Suppressor macrophage treated with lipopolysaccharide for 1 hour (primary cell): ENCODE data around the gene FRMD1.

ENCODE experiments used
- DNase-seq, 3 donors: peaks; one replicate each; pipeline ENCODE4 v3.0.0-alpha.2; 2020 to 2022

Gene FRMD1

DNA sequence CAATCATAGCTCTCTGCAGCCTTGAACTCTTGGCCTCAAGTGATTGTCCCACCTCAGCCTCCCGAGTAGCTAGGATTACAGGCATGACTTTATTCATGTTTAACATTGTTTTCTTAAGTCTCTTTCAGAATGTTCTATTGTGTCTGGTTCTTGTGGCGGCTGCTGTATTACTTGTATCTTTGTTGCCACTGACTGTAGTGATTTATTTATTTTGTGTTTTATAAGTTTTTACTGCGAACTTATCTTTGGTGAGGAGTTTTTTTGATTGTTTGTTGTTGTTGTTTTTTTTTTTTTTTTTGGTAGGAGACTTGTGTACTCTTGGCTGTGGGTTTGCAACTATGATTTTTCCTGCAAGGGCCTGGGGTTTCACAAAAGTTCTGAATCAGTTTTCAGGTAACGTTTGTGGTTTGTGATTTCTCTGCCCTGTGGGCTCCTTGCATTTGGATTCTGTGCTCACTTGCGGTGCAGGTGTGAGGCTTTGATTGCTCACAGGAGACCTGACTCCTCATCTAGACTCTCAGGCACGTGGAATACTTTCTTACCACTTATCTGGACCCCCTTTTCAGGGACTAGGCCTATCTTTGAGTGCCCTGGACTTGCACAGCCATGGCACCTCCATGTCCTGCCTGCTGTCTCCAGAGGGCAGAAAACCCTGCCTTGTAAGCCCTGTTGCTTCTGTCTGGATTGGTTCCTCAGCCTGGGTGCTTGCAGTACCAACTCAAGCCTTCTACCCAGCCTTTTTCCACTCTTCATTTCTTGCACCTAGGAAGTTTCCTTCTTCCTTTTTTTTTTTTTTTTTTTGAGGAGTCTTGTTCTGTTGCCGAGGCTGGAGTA lies 56.3 kb downstream of the FRMD1 start:
- DNase-seq: no peak

DNA sequence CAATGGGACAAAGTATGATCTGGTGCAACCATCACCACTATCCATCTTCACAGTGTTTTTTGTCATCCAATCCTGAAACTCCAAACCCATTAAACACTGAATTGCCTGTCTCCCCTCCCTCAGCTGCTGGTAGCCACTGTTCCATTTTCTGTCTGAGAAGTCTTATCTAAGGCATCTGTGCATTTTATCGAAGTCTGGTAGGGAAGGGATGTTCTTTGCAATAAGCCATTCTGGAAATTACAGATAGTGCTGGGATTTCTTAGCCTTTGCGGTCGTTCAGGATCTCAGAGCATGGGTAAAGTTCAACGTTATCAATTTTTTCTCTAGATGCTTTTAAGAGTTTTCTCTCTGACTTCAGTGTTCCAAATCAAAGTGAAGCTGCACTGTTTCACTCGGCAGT lies 57.4 kb downstream of the FRMD1 start:
- DNase-seq: no peak

DNA sequence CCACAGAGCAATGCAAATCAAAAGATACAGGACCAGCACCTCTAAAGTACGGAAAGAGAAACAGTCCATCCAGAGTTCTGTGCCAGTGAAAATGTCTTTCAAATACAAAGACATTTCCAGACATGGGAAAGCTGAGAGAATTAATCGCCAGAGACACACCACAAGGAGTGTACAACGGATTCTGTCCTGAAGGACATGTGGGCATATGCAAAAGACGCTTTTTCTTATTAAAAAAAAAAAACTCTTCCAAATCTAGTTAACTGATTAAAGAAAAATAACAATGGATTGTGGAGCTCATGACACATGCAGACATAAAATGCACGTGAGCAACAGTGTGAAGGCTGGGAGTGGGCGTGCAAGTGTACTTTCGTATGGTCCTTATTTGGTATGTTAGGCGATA lies 58.8 kb downstream of the FRMD1 start:
- DNase-seq: no peak

DNA sequence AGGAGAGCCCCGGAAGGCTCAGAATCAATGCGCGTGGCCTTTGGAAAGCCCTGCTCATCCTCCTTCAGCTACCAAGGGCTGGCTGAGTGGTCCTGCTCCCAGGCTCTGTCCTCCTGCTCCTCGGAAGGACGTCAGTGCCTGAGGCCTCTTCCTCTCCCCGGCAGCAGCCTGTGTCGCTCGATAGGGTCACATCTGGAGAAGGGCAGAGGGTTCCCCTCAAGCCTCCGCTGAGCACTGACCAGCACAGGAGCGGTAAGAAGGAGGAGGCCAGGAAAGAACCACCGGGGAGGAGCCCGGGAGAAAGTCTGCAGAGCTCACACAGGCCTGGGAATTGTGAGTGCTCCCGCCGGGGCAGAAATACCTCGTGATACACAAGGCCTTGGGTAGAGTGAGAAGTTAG lies 60.3 kb downstream of the FRMD1 start:
- DNase-seq: no peak

DNA sequence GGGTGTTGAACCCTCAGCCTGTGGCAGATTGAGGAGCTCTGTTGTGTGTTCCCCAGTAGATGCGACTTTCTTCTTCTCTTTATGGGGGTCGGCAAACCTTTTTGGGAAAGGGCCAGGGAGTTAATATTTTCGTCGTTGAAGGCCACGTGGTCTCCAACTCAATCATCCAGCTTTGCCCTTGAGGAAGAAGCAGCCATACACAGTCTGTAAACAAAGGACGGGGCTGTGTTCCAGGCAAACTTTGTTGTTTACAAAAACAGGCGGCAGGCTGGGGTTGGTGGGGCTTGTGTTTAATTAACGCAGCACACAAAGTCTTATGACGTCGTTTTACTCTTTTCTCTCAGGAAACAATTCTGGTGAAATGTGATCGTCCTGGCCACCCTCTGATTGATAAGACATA lies 61.4 kb downstream of the FRMD1 start:
- DNase-seq: no peak

DNA sequence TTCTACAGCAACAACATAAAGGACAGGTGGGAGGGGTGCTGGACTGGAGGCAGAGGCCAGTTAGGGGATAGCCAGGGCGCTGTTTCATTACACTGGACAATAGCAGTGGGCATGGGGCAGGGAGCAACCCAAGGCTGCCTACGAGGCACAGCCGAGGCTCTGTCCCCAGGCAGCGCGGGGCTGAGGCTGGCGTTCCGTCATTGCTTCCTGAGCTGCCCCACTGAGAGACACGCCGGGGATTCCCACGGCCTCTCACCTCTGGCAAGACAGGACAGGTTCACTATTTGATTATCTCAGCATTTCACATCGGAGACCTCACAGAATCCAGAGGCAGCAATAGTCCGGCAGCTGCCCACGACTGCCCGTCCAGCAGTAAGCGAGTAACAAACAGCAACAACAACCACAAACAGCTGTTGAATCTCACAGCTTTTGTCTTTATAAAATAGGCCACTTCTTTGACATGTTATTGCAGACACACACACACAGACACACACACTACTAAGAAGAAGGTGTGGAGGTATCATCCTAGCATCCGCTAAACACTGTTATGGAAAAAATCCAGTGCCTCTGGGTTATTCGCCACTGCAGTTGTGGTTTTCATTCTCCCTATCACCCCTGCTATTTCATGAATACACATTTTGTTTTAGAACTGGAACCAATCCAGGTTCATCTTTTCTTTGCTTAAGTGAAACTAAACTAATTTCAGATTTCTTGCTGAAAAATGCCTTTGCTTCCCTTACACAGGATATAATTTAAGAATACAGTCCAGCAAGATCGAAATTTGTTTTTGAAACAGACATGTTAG lies 62.1 kb downstream of the FRMD1 start:
- DNase-seq: no peak

DNA sequence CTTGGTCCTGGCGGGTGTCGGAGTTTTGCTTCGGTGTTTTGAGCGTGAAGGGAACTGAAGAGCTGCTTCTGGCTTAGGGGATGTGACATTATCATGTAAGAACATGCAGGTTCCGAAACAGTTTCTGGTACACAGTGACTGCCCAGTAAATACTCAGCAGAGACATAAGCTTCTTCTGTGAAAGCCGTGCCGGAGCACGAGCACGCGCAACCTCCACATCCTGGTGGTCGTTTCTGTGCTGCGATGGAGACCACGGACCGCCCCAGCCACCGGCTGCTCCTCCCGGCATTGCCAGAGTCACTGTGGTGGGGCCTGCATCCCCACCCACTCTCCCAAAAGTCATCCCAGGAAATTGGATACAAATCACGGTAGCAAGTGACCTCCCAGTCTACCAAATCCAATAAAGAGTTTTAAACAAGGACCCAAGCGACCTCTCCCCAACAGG lies 62.8 kb downstream of the FRMD1 start:
- DNase-seq: no peak

DNA sequence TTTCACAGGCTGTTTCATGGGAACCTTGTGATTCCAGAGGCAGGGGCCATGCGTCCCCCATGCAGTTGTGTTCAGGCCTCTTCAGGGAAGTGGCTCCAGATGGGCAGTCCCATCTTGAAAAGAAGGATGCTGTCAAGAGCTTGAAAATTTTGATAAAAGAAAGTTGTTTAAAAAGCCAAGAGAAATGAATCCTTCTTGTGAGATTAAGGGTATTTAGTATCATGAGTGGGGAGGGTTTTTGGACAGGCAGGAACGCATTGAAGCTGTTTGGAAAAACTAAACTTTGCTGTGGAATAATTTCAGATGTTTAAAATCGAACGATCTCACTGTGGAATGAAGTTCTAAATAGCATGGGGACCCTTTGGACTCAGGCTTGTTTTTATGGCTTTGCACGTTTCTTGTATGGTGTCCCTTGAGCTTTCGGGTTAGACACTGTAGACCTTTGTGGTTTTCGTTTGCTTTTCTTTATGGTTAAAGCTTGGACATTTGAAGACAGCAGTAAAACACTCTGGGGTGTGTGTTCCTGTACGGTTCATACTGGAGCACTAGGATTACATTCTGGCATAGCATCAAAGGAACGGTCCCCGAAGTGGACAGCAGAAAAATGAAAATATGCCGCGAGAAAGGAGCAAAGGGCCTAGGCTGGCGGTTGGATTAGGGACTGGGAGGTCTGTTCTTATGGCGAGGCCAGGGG lies 63.4 kb downstream of the FRMD1 start:
- no peak for DNase-seq

DNA sequence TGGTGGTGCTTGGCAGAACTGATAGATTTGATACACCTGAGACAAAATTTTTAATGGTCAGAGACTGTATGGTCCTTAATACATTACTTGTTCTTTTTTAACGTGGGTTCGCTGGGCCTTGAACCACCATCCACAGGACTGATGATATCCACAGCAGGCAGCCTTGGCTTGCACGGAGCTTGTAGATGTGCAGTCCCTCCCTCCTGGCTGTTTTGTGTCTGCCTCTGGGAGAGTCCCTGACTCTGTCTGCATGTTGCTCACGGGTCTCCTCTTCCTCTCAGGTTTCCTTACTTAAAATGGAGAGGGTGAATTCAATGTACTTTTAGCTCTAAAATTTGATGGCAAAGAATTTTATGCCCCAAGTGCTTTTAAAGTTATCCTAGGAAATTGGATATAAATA lies 64.0 kb downstream of the FRMD1 start:
- no peak for DNase-seq

DNA sequence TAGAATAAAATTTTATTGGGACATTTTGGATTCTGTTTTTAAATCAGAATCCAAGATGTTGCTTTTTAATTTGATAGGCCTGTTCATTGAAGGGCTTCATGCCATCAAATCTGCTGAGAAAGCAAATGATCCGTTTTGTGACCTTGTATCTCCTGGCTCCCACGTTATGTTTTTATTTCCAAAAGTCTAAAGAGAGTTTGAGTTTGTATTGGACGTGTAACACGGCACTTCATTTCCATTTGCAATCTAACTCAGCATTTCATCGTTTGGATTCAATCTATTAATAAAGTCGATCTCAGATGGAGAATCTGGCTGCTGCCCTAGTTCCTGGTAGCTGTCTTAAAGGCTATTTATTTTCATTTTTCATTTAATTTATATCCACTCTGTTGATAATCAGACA lies 64.6 kb downstream of the FRMD1 start:
- DNase-seq: no peak

DNA sequence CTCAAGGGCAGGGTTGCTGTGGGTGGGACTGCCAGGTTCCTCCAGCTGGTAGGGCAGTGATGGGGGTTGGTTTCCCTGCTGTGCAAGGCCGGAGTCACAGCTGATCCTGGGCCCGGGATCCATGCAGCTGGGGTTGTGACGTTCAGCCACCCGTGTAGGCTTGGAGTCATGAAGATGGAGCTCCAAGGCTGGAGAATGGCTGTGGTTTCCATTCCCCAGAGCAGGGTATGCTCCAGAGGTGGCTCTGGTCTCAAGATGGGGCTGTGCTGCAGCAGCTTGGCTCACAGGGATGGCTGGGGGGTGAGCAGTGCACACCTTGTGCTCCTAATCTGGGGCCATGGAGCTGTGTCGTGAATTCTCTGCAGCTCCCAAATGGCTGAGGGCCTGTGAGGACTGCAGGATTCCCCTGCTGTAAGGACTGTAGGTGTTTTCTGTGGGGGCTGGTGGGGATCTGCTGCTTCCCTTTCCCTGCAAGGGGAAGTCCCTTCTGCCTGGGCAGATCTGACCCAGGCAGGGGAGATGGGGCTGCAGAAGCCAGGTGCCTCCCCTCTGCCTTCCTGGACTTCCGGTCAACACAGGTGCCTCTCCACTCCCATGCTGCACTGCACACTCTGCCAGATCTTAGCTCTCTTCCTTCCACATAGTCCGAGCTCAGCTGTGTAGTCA lies 65.6 kb downstream of the FRMD1 start:
- DNase-seq: no peak

DNA sequence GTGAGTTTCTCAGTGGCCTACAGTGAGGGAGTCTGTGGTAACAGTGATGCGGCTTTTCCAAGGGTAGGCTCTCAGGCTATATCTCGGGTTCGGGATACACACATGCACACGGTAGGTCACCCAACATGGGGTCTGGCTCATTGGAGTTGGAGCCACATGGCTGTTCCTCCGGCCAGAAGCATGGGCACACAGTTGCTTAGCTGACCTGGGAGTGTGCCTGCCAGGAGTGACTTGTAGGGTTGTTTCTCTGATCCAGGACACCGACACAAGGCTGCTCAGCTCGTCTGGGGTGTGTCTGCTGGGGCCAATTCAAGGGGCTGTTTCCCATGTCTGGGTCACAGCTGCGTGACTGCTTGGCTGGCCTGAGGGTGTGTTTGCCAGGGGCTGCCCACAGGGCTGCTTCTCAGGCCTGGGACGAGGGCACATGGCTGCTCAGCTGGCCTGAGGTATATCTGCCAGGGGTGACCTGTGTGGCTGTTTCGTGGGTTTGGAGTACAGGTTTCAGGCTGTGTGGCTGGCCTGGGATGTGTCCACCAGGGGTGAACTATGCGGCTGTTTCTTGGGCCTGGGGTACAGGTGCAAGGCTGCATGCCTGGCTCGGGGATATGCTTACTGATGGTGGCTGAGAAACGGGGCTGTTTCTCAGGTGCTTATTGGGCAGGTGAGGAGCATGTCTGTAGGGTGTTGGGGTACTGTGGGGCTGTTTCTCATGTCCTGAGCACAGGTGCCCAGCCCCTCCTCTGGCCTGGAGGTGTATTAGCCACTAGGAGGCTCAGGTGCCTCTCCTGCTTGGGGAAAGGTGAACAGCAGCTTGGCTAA lies 66.4 kb downstream of the FRMD1 start:
- no peak for DNase-seq

DNA sequence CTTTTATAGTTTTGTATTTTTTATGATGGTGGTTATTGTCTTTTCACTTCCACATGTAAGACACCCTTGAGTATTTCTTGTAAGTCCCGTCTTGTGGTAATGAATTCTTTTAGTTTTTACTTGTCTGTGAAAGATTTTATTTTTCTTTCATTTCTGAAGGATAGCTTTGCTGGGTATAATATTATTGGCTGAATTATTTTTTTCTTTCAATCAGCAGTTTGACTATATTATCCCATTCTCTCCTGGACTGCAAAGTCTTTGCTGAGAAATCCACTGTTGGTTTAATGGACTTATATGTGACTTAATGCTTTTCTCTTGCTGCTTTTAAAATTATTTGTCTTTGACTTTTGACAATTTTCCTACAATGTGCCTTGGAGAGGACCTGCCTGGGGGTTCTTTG lies 67.7 kb downstream of the FRMD1 start:
- no peak for DNase-seq

DNA sequence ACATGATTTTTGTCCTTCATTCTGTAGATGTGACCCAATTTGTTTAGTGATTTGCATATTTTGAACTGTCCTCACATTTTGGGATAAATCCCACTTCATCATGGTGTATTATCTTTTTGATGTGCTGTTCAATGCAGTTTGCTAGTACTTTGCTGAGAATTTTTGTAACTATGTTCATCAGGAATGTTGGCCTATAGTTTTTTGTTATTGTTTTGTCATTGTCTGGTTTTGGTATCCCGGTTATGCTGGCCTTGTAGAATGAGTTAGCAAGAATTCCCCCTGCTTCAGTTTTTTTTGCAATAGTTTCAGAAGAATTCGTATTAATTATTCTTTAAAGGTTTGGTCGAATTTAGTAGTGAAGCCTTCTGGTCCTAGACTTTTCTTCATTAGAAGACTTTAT lies 69.7 kb downstream of the FRMD1 start:
- DNase-seq: no peak

DNA sequence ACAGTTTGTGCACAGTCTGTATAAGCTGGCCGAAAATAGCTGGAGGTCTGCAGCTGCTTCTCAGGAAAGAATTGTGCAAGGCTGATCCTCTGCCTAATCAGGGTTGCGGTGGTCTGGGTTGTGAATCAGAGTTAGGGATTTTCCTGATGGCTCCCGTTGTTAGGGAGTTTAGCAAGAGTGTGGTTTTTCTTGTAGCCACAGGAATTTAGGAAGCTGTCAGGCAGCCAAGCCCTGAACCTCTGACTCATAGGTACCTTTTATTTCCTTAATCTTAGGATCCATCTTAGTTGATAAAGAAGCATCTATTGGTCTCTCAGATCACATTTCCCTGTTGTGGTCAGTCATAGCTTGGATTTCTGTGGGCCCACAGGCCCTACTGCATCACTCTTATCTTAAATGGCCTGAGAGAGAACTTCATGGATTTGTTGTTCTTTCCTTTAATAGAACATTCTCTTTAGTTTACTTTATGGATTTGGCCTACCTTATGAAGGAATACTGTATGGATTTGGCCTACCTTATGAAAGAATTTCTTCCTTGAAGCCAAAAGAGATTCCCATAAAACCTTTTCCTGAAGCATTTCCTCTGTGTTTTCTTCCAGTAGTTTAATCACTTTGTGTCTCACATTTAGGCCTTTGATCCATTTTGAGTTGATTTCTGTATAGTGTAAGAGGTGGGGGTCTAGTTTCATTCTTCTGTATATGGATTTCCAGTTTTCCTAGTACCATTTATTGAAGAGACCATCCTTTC lies 71.2 kb downstream of the FRMD1 start:
- DNase-seq: peak; percentile 81 to 90 (median 89)

DNA sequence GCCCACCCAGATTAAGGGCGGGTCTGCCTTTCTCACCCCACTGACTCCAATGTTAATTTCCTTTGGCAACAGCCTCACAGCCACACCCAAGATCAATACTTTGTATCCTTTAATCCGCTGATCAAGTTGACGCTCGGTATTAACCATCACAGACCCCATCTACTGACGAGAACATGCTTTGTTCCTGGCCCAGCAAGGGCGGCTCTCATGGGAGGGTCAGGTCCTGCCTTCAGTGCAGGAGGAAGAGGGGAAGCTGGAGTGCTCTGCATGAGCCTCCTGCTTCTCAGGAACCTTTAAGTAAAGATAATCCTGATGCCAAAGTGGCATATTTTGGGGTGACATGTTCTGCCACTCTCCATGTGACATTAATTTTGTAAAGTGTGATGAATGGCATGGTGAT lies 73.2 kb downstream of the FRMD1 start:
- DNase-seq: no peak

DNA sequence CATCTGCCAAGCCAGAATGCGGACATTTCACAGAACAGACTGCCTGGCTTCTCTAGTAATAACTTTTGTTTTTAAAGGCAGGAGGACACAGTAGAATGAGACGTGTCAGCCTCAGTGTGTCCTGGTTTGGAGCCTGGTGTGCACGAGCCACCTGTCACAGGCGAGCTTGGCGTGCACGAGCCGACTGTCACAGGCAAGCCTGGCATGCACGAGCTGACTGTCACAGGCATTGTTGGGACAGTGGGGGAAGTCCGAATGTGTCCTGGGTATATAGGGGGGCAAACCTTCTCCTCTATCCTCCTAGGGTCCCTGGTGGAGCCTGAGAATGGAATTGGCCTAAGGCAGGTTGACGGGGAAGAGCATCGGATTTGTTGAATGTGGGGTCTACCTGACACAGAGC lies 74.1 kb downstream of the FRMD1 start:
- DNase-seq: no peak

DNA sequence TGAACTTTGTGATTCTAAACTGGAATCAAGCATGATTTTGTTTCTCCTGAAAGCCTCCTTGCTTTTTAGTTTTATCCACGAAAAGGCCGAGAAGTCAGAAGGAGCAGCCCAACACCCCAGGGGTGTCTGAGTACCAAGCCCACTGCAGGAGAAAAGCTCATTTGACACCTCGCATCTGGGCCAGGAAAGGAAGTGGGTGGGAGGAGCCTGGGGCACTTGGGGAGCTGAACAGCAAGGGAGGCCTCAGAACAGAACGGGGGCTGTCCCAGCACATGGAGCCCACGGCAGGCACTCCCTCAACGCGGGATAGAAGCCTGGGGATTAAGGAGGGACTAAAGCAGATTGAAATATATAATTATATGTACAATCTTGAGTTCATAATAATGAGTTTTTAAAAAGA lies 75.0 kb downstream of the FRMD1 start:
- no peak for DNase-seq
